GM18498 (cell line): Measurements from ENCODE around the gene CALHM2.
"Not testable (repeated sequence)": the region's sequence is repeated elsewhere in the genome, so short reads cannot be mapped to it uniquely, and the experiment has no call there.

Source experiments
- ATAC-seq: cut with Tn5 transposase; IDR thresholded peaks from one replicate; pipeline ENCODE4 v1.9.1; 2021; ENCODE audit warnings: mild to moderate bottlenecking, moderate library complexity; ENCODE audit not compliant: unreplicated experiment

CALHM2 gene

GRCh38 chr10:103451831-103452505 is at the start of gene CALHM2:
TSS of gene CALHM2 (minus strand) at chr10:103452370. CDS start at chr10:103449941, 2,429 bp downstream.
- peak; percentile 70 for ATAC-seq

GRCh38 chr10:103501186-103501585 is 49.0 kb upstream of the CALHM2 start:
- no peak for ATAC-seq

GRCh38 chr10:103500481-103500880 is 48.3 kb upstream of the CALHM2 start:
- no peak for ATAC-seq

- ATAC-seq: no peak
Observed at GRCh38 chr10:103499881-103500280, 47.7 kb upstream of the CALHM2 start.

- ATAC-seq: no peak
Observed at GRCh38 chr10:103498936-103499638, 46.9 kb upstream of the CALHM2 start.

GRCh38 chr10:103497161-103497915 is 45.2 kb upstream of the CALHM2 start:
- ATAC-seq: no peak

- no peak for ATAC-seq
Observed at GRCh38 chr10:103495321-103495720, 43.2 kb upstream of the CALHM2 start.

- ATAC-seq: no peak
Observed at GRCh38 chr10:103493916-103494877, 42.0 kb upstream of the CALHM2 start.

GRCh38 chr10:103493362-103493915 is 41.3 kb upstream of the CALHM2 start, which contains the start of gene NEURL1:
TSS of gene NEURL1 (plus strand) at chr10:103493705. CDS start at chr10:103494388, 683 bp downstream.
- ATAC-seq: no peak

GRCh38 chr10:103492655-103493261 is 40.6 kb upstream of the CALHM2 start:
- no peak for ATAC-seq

- no peak for ATAC-seq
Observed at GRCh38 chr10:103491729-103492364, 39.7 kb upstream of the CALHM2 start.

GRCh38 chr10:103490986-103491314 is 38.8 kb upstream of the CALHM2 start:
- peak; percentile 19 for ATAC-seq

GRCh38 chr10:103487410-103487708 is 35.2 kb upstream of the CALHM2 start:
- ATAC-seq: no peak

- ATAC-seq: not testable (repeated sequence)
Observed at GRCh38 chr10:103486635-103487409, 34.7 kb upstream of the CALHM2 start.

GRCh38 chr10:103481974-103482531 is 29.9 kb upstream of the CALHM2 start:
- peak; percentile 69 for ATAC-seq

- ATAC-seq: no peak
Observed at GRCh38 chr10:103480521-103480920, 28.4 kb upstream of the CALHM2 start.

- no peak for ATAC-seq
Observed at GRCh38 chr10:103479135-103479534, 27.0 kb upstream of the CALHM2 start, which contains the start of gene CALHM3. TSS of gene CALHM3 (minus strand) at chr10:103479240. CDS start at chr10:103479032, 208 bp downstream.

GRCh38 chr10:103478671-103479070 is 26.5 kb upstream of the CALHM2 start:
- no peak for ATAC-seq
